ENCODE results near the gene EPB41. TPM values are rescaled to one million over a fixed set of nuclear protein-coding genes. Genes with fewer than 3 reads are reported as not detected.
A peak's percentile ranks its signal among the peaks of the same experiment; 100 is the strongest.

The EPB41 gene
- total and polyA plus RNA-seq, 9 of the 15 experiments (the other 6 are each of a cell fraction or from before 2014, with no cell fraction given), result 3.7 to 213 (median 141) TPM

DNA sequence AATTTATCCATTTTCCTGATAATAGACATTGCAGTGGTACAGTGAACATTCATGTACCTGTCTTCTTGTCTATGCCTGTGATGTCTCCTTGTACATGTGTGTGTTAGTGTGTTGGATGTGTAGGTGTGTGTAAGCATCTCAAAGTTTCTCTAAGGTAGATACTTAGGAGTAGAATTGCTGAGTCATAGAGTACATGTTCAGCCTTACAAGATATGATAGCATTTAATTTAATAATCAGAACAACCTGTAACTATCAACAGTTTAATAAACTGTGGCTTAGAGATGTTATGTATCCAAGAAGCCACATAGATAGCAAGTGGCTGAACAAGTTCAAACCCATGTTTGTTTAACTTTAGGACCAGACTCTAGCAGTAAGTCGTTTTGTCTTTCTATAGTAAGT lies 35.6 kb downstream of the EPB41 start (continued):
- TF ChIP-seq, protein P1, sequence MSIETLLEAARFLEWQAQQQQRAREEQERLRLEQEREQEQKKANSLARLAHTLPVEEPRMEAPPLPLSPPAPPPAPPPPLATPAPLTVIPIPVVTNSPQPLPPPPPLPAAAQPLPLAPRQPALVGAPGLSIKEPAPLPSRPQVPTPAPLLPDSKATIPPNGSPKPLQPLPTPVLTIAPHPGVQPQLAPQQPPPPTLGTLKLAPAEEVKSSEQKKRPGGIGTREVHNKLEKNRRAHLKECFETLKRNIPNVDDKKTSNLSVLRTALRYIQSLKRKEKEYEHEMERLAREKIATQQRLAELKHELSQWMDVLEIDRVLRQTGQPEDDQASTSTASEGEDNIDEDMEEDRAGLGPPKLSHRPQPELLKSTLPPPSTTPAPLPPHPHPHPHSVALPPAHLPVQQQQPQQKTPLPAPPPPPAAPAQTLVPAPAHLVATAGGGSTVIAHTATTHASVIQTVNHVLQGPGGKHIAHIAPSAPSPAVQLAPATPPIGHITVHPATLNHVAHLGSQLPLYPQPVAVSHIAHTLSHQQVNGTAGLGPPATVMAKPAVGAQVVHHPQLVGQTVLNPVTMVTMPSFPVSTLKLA (conservative IDR thresholded peaks at IDR 0.05), result 0 out of 4 replicates have a peak, but pooled peaks of 1 of the 2 experiments have one; percentile 20
- TF ChIP-seq ZNF778 (CRISPR knock-in tag; IDR thresholded peaks at IDR 0.05) (no peak), SRSF3 (IDR thresholded peaks at IDR 0.05; ENCODE audit: insufficient read depth, low read length) (no peak), NCOA6 (IDR thresholded peaks at IDR 0.05) (no peak), SMARCA4 (IDR thresholded peaks at IDR 0.05) (peak; percentile 25; the same call in 1 of the 2 replicates), PHF8 (IDR thresholded peaks at IDR 0.05; ENCODE audit: borderline replicate concordance, low read length) (no peak), ZNF436 (CRISPR knock-in tag; IDR thresholded peaks at IDR 0.05) (no peak), MAFF (IDR thresholded peaks at IDR 0.05; ENCODE audit: low read length) (peak; percentile 91), FOXK2 (conservative IDR thresholded peaks at IDR 0.05 in 1 of 2, IDR thresholded peaks at IDR 0.05 in 1 of 2; ENCODE audit: low read depth in 2 of 2) (no peak), STAT5A (IDR thresholded peaks at IDR 0.05; ENCODE audit: borderline replicate concordance, low read length) (no peak), ZNF143 (CRISPR knock-in tag; IDR thresholded peaks at IDR 0.05) (no peak), ZNF274 (IDR thresholded peaks at IDR 0.05; ENCODE audit: borderline replicate concordance, low read depth, low read length) (no peak), ARHGAP35 (IDR thresholded peaks at IDR 0.05; ENCODE audit: partially characterized antibody) (no peak), CBX5 (IDR thresholded peaks at IDR 0.05; ENCODE audit: borderline replicate concordance, low read depth) (no peak), NFE2 (IDR thresholded peaks at IDR 0.05; ENCODE audit: low read depth) (peak; percentile 91), ETV6 (IDR thresholded peaks at IDR 0.05; ENCODE audit: borderline replicate concordance in 1 of 2, low read depth in 2 of 2, low read length in 1 of 2) (no peak), ETV6 (CRISPR knock-in tag; IDR thresholded peaks at IDR 0.05; ENCODE audit: borderline replicate concordance) (no peak), ZNF316 (IDR thresholded peaks at IDR 0.05) (peak; percentile 97), ZNF586 (CRISPR knock-in tag; conservative IDR thresholded peaks at IDR 0.05) (no peak)
- TF ChIP-seq, protein P2, sequence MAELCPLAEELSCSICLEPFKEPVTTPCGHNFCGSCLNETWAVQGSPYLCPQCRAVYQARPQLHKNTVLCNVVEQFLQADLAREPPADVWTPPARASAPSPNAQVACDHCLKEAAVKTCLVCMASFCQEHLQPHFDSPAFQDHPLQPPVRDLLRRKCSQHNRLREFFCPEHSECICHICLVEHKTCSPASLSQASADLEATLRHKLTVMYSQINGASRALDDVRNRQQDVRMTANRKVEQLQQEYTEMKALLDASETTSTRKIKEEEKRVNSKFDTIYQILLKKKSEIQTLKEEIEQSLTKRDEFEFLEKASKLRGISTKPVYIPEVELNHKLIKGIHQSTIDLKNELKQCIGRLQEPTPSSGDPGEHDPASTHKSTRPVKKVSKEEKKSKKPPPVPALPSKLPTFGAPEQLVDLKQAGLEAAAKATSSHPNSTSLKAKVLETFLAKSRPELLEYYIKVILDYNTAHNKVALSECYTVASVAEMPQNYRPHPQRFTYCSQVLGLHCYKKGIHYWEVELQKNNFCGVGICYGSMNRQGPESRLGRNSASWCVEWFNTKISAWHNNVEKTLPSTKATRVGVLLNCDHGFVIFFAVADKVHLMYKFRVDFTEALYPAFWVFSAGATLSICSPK (IDR thresholded peaks at IDR 0.05; ENCODE audit: borderline replicate concordance), result no peak
